Measurements from ENCODE around the gene EMC9. TPM values are rescaled to one million over a fixed set of nuclear protein-coding genes. Genes with fewer than 3 reads are reported as not detected.

EMC9 gene
- total and polyA plus RNA-seq, 2 of the 8 experiments (the other 6 are each of a cell fraction or from before 2014, with no cell fraction given) = 38.4 to 47.2 TPM

DNA sequence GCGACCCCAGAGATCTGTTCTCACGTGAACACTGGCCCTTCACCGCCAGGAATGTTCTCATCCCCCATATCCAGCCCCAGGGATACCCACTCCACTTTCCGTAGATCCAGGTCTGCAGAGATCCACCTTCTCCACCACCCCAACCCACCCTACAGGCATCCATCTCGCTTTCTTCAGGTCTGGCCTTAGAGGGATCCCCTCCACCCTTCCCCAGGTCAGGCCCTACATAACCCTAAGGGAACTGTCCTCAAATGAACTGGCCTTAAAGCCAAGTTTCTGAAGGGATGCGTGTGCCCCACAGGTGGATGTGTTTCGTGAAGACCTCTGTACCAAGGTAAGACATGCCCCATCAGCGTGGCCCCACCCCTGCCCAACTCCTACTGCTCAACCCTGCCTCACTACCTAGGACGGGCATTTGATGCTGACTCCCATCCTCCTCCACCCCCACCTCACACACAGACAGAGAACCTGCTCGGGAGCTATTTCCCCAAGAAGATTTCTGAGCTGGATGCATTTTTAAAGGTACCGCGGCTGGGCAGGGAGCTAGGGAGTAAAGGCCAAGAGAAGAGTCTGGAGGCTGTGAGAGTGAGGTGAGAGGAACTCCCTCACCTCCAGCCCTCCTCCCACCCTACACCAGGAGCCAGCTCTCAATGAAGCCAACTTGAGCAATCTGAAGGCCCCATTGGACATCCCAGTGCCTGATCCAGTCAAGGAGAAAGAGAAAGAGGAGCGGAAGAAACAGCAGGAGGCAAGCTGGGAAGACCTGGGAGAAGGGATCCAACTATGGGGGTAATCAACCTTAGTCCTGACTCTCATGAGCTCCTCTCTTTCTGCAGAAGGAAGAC, 4.5 kb downstream of the EMC9 start:
- DNase-seq (ENCODE audit: low read depth in 1 of 2, low spot score in 2 of 2) = no peak
- TF ChIP-seq KDM4A (IDR thresholded peaks at IDR 0.05; ENCODE audit: low read depth, low read length, severe bottlenecking) = no peak
- no peak for TF ChIP-seq POLR2A (IDR thresholded peaks at IDR 0.05; ENCODE audit: control extremely low read depth in 1 of 2, low read depth in 2 of 2, low read length in 2 of 2)

More for the DNA sequence above, 4.5 kb downstream of the EMC9 start:
- H3K14ac ChIP-seq (ENCODE audit: insufficient read length) = no peak overlapping the region
- H3K79me2 ChIP-seq (ENCODE audit: control insufficient read depth in 1 of 2, insufficient read depth in 2 of 2, low read length in 2 of 2) = peaks cover 0 to 12% of the 10 kb centered on the region in 2 experiments; a peak in 2 of 4 replicates
- peak overlapping the region; percentile 81 to 95 for H3K4me2 ChIP-seq (ENCODE audit: insufficient read depth in 1 of 2, low read depth in 2 of 2, low read length in 2 of 2)
- H2BK20ac ChIP-seq (ENCODE audit: low read length) = no peak overlapping the region
- no peak overlapping the region for H4K5ac ChIP-seq (ENCODE audit: insufficient read length, low read depth, low read length)
- H2AK5ac ChIP-seq (ENCODE audit: low read depth, low read length) = no peak overlapping the region
- H4K20me1 ChIP-seq (replicated peaks in 1 of 2; ENCODE audit: control insufficient read depth in 1 of 2, insufficient read depth in 2 of 2, low read length in 2 of 2) = peaks cover 0 to 1% of the 10 kb centered on the region in 2 experiments
- no peak overlapping the region for H3K56ac ChIP-seq (replicated peaks; ENCODE audit: insufficient read length, low read depth, low read length)
- ChIA-PET POLR2A (ENCODE audit: partially characterized antibody) (interaction anchor here (1.0 to 10.5 kb wide), 19 partner anchors 10 to 134 kb away, joined by 3 to 118 read pairs (median 7); partner anchors contain the start of genes CHMP4A, DCAF11, IPO4 and IRF9), CTCF (ENCODE audit: partially characterized antibody) (interaction anchor here (0.6 to 3.1 kb wide), 12 partner anchors 9 to 101 kb away, joined by 3 to 18 read pairs (median 4); partner anchors contain the start of genes DCAF11, IRF9, NRL and PSME2)
- no peak for FAIRE-seq
- H3K18ac ChIP-seq (ENCODE audit: extremely low read depth, low read length) = no peak overlapping the region
- H3K27ac ChIP-seq (ENCODE audit: low read depth, low read length) = no peak overlapping the region
- peaks cover 0 to 10% (median 7%) of the 10 kb centered on the region in 4 experiments; a peak in 5 of 7 replicates for H3K4me1 ChIP-seq (replicated peaks in 1 of 4; ENCODE audit: control insufficient read depth in 3 of 4, insufficient read depth in 4 of 4, low read length in 3 of 4)
- H3K79me1 ChIP-seq (ENCODE audit: low read depth, low read length) = peaks cover 4% of the 10 kb centered on the region; the same call in 1 of the 2 replicates
- no peak overlapping the region for H3K4ac ChIP-seq (replicated peaks; ENCODE audit: insufficient read length, low read depth, low read length)
- H2BK5ac ChIP-seq (ENCODE audit: low read depth, low read length) = no peak overlapping the region
- peaks cover 8% of the 10 kb centered on the region; the same call in 1 of the 2 replicates for H3K23me2 ChIP-seq (ENCODE audit: low read depth, low read length)
- no peaks in the 10 kb centered on the region for H3K27me3 ChIP-seq (replicated peaks in 1 of 4; ENCODE audit: control insufficient read depth in 3 of 4, extremely low read depth in 1 of 4, insufficient read depth in 3 of 4, low read length in 3 of 4)
- no peak overlapping the region for H4K91ac ChIP-seq (replicated peaks; ENCODE audit: insufficient read length, low read length)
- H2BK15ac ChIP-seq (ENCODE audit: low read length) = no peak overlapping the region
- peak overlapping the region; percentile 79 to 100 (median 84) for H3K4me3 ChIP-seq (ENCODE audit: extremely low read depth in 1 of 4, insufficient read depth in 2 of 4, low read depth in 3 of 4, low read length in 4 of 4)
- 57% methylated on average over 13 of the region's 13 CpGs; no CpG with 5 or more reads in 1 of the 2 experiments for WGBS, 2 experiments (ENCODE audit: extremely low coverage in 1 of 2, insufficient coverage in 1 of 2, insufficient read length in 1 of 2, insufficient replicate concordance in 2 of 2, low coverage in 1 of 2, low lambda C conversion rate in 2 of 2, missing lambda C conversion rate in 1 of 2)
- H2BK120ac ChIP-seq (replicated peaks; ENCODE audit: low read depth, low read length) = no peak overlapping the region
- no peaks in the 10 kb centered on the region for H3K9me3 ChIP-seq (ENCODE audit: insufficient read depth in 2 of 2, low read depth in 1 of 2, low read length in 1 of 2)
- H2BK12ac ChIP-seq (ENCODE audit: low read depth, low read length) = no peak overlapping the region; the same call in 1 of the 2 replicates
- no peak overlapping the region for H3K23ac ChIP-seq (ENCODE audit: insufficient read length)
- H2AFZ ChIP-seq (ENCODE audit: low read length) = no peak overlapping the region
- no peak overlapping the region for H4K8ac ChIP-seq (ENCODE audit: extremely low read depth, insufficient read depth, low read length)
- H3K9ac ChIP-seq (replicated peaks in 1 of 4; ENCODE audit: extremely low read depth in 1 of 4, low read depth in 3 of 4, low read length in 3 of 4) = peak overlapping the region in 1 of 4 experiments; percentile 13; a peak in 3 of 7 replicates
- peaks cover 8 to 25% (median 14%) of the 10 kb centered on the region in 4 experiments; a peak in 6 of 8 replicates for H3K36me3 ChIP-seq (ENCODE audit: control insufficient read depth in 2 of 4, insufficient read depth in 4 of 4, low read length in 3 of 4)

All from H1 (cell line).